ENCODE results near the gene OCA2.

DNA sequence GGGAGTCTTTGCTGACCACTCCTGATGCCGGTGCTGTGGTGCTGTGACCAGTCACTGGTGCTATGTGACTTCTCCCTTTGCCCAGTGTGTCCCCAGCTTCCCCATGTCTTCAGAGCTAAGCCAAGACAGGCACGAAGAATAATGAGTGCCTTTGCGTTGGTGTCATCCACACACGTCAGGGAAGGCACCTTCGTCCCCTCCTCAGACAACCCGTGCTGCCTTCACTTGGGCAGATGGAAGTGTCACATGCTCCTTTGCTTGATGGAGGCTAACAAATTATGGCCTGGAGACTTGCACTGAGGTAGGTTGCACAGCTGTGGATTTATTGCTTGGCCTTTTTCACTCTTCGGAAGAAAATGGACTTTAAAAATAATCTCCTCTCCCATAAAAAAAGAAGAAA is 291.8 kb downstream of the OCA2 start:
- TF ChIP-seq, protein P1, sequence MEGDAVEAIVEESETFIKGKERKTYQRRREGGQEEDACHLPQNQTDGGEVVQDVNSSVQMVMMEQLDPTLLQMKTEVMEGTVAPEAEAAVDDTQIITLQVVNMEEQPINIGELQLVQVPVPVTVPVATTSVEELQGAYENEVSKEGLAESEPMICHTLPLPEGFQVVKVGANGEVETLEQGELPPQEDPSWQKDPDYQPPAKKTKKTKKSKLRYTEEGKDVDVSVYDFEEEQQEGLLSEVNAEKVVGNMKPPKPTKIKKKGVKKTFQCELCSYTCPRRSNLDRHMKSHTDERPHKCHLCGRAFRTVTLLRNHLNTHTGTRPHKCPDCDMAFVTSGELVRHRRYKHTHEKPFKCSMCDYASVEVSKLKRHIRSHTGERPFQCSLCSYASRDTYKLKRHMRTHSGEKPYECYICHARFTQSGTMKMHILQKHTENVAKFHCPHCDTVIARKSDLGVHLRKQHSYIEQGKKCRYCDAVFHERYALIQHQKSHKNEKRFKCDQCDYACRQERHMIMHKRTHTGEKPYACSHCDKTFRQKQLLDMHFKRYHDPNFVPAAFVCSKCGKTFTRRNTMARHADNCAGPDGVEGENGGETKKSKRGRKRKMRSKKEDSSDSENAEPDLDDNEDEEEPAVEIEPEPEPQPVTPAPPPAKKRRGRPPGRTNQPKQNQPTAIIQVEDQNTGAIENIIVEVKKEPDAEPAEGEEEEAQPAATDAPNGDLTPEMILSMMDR (conservative IDR thresholded peaks at IDR 0.05; ENCODE audit: low read length), result no peak
- no peak for TF ChIP-seq EZH2phosphoT487 (IDR thresholded peaks at IDR 0.05; ENCODE audit: borderline replicate concordance)

All from Loucy (cell line).